NCI-H2171 treated with DMSO at 0.1 percent for 48 hours (cell line): ENCODE data around the gene TEAD3.

ENCODE experiments used
- DNase-seq: peaks from one replicate; lab custom pipeline; 2025; lab: John Stamatoyannopoulos, UW

The TEAD3 gene

DNA sequence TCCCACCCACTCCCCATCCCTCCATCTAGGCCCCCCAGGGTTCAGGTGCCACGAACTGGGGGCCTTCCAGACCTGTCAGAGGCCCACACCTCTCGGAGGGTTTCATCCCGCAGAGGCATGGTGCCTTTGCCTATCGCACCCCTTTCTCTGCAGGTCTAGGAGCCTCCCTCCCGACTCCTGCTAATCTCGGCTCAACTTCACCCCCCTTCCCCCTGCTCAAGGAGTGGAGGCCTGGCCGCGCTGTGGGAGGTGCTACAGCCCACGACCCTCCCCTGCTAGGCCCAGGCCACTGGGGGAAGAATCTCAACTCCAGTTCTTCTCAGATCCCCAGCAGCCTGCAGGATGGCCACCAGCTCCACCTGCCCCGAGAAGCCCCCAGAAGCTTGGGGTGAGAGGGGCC, 15.9 kb upstream of the TEAD3 start, which contains the start of gene TULP1:
Gene TULP1 (minus strand): TSS at position 157 of the 400 bp plus-strand sequence. CDS start 38 bp downstream, at position 119.
- no peak for DNase-seq

DNA sequence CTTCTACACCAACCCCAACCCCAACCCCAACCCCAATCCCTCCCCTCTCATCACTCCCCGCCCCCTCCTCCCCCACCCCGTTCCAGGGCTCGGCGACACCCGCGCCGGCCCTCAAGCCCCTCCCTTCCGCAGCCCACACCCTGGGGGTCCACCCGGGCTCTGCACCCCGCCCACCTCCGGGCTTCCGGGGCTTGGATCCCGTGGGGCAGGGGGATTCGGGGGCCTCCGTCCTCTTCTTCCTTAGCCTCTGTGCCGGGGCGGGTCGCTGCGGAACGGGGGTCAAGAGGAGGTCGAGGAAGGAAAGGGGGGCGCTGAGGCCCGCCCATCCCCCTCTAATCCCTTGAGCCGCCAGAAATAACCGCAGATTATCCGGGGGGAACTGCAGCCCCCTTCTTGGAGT, 15.1 kb upstream of the TEAD3 start:
- DNase-seq, result no peak

DNA sequence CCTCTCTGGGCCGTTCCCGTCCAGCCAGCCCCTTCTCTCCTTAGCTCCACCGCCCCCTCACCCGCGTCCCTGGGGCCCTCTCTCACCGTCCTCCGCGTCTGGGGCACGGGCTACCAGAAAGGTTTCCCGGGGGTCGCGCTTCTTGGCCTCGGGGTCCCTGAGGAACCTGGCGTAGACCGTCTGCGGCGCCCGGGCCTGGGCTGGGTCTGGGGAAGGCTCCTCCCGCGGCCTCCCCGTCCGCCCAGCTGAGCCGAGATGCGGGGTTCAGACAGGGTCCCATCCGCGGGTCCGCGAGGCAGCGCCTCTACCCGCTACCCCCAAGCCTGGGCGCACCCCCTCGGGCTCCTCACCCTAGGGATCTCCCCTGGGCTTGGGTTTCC, 14.7 kb upstream of the TEAD3 start:
- DNase-seq, result no peak

DNA sequence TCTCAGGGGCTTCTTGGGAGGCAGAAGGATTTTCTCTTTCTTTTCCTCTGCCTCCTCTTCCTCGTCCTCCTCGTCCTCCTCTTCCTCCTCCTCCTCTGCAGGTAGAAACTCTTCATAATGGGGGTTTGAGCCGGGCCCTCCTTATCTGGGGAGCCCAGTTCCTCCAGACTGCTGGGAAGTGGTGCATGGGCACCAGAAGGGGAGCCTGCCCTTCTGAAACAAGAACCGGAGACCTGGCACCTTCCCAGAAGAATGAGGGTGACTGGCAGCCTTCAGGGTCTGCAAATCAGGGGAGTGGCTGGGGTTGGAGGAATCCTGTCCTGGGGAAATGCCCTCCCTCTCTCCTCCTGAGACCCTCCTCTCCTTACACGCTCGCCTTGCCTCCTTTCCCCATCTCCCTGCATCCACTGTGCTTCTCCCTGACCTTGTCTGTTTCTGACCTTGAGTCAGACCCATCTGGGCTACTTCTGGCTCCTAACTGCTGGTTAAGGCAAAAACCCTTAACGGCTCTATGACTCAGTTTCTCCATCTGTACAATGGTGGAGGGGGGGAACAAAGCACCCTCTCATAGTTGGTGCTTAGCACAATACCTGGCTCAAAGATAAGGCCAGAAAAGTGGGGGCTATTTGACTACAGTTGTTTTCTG, 14.2 kb upstream of the TEAD3 start:
- no peak for DNase-seq

DNA sequence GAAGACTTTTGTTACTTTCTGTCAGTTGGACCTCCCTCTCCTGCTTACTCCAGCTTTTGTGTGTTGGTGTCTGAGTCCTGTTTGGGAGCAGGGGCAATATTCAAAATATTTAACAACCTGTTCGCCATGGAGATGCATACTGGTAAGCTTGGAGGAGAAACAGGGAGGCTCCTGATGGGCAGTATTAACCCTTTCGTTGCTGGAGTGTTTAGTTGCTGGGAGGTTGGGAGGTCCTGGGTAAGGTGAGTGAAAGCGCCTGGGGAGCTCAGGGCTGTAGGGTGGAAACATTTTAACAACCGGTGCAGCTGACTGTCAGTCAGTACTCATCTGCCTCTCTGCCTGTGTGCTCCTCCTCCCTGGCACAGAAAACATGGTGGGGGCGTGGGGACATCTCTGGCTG, 11.7 kb upstream of the TEAD3 start:
- no peak for DNase-seq

DNA sequence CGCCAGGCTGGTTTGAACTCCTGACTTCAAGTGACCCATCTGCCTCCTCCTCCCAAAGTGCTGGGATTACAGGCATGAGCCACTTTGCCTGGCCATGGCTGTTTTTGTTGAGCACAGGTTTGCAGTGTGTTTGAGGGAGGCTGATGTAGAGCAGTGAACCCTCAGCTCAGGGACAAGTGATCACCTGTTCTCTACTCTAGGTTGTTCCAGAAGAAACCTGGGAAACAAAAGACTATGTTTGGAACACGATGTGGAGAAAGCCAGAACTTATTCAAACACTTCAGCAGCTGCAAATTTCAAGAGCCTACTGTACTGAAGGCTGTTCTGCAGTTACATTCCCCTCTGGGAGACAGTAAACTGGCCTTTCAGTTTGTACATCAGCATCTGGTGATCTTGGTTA, 11.1 kb upstream of the TEAD3 start:
- no peak for DNase-seq

DNA sequence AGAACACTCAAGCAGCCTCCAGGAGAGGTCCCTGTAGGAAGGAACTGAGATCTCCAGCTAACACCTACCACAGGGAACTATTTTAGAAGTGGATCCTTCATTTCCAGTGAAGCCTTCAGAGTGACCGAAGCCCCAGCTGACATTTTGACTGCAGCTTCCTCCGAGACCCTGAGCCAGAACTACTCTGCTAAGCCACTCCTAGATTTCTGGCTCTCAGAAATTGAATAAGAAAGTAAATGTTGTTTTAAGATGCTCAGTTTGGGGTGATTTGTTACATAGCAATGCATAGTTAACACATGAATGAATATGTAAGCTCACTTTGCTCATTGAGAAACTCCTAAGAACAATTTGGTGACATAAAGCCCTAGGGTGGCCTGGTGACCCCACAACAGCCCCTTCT, 10.3 kb upstream of the TEAD3 start:
- DNase-seq, result no peak

DNA sequence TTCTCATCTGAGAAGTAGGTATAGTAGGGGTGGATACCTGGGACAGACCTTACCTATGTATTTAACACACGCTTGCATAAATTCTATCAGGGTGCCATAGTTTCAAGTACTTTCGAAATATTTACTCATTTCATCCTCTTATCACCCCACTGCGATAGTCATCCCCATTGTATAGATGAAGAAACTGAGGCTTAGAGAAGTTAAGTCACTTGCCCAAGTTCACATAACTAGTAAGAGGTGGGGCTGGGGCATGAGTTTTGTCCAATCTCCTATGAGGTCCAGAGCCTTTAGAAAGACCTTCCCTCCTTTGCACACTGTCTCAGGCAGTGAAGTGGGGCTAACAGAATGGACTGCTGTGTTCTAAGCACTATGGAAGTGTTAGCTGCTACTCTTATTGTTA, 9.7 kb upstream of the TEAD3 start:
- DNase-seq, result no peak

DNA sequence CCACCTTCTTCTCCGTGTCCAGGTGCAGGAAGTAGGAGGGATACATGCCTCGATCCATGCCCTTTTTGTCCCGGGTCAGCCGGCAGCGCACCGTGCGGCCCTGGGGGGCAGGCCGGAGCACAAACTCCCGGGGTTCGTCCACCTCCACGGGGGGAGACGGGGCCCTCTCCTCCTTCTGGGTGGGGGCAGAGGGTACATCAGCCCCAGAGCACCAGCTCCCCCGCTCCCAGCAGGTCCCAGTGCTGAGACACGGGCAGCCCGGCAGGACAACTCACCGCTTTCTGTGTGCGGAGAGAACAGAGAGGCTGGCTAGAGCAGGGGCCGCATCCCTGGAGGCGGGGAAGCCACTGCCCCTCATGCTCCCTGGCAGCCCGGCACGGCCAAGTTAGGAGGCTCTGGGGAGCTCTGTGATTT, 9.1 kb upstream of the TEAD3 start:
- no peak for DNase-seq

DNA sequence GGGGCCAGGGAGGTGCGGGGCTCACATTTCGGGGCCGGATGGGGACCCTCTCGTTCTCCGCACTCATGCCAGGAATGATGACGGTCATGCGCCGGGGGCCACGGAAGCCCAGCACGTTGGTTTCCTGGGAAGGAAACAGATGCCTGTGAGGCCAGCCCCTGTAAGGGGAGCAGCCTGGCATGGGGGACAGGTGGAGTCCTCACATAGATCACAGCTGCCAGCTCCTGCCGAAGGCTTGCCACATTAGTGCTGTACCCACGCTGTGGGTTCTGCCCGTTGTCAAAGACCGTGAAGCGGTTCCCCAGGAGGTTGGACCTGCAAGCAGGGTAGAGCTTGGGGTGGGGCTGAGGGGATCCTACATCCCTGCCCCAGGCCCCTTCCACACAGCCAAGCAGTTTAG, 6.7 kb upstream of the TEAD3 start:
- DNase-seq, result peak; percentile 57

DNA sequence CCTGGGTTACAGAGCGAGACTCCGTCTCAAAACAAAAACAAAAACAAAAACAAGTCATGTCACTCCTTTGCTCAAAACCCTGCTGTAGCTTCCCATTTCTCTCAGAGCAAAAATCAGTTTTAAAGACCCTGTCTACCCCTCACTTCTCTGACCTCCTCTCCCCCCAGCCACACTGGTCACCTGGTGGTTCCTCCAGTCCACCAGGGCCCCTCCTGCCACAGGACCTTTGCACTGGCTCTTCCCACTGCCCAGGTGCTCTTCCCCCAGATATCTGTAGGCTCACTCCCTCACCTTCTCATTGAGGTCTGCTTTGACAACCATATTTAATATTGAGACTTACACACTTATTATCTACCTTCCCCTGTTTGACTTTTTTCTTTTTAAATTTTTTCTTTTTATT, 4.9 kb upstream of the TEAD3 start:
- no peak for DNase-seq

DNA sequence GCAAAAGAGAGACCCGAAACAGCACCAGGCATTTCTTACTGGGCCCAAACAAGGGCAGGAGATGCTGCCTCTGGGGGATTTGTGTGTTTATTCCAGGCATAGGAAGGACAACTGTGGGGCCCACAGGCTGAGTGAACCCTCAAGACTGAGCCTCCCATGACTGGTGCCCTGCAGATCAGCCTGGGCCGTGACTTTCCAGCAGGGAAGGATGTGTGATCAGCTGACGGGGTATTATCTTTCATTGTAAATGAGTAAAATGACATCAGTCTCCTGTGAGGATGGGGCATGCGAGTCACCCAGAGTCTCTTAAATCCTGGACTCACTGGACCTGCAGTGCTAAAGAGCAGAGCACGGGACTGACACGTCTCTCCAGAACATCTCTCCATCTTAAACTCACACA, 3.9 kb upstream of the TEAD3 start:
- peak; percentile 72 for DNase-seq

DNA sequence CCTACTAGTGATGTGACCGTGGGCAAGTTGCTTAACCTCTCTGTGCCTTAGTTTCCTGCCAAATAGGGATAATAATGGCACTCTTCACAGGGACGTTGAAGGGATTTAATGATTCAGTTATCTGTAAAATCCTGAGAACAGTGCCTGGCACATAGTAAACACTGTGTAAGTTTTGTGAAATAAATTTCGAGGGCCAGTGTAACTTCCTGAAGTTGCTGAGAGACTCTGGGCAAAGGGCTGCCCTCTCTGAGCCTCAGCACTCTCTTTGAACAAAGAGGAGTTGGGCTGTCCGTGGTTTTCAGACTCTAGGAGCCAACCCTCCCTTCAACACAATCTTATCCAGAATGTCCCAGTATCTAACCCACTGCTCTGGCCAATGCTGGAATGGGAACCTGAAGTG, 2.5 kb upstream of the TEAD3 start:
- DNase-seq, result no peak

DNA sequence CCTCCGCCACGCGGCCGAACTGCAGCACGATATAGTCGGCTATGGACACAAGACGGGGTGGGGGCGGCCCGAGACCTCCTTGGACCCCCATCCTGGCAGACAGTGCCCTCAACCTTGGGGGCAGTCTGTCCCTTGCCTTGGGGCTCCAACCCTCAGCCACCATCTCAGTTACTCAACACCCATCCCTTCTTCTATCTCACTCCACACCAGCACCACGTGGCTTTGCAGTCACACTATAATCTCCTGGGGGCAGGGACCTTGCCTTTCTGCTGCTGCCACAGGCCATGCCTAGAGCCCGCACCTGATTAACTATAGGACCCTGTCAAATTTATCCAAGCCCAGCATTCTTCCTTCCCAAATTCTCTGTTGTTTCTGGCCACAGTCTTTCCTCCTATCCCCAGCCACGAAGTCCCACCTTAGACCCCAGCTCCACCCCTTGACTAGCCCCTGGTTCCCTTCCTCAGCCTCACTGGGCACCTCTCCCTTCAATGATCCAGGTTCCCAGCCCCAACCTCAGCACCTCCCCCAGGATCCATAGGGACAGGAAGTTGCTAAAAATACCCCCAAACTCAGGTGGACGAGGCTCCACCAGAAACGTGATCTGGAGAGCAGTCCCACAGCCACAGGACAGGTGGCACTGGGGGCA, 1.7 kb upstream of the TEAD3 start:
- no peak for DNase-seq

DNA sequence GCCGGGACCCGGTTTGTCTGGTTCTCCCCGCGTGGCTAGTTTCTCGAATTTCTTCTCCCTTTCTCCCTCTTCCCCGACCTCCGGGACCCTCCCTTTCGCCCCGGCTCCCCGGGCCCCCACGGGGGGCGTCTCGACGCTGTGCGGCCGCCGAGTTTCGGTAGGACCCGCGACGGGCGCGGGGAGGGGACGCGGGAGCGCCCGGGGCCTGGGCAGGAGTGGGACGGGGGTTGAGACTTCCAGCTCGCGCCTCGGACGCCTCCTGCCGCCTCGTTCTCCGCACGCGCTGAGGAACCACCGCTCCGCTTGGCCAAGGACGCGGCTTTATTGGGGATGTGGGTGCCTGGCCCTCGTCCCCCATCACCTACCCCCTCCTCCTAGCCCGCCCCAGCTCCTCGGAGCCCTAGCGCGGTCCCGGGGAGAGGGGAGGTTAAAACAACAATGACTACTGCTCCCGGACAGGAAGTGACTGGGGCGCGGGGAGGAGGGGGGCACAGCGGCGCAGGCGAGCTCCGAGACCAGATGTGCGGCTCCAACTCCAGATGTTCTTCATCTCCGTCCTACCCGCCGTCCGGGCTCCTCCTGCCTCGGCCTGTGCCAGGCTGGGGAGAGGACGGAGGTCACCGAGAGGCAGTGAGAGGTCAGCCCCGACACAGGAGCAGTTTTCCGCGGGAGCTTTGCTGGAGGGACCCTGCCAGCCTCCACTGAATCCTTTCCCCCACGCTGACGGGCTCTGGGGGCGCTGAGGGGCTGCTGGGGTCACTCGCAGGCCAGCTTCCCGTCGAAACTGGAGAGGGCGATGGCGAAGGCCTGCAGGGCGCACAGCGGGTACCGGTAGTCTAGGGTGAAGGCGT, 917 bp upstream of the TEAD3 start:
- DNase-seq, result peak; percentile 34

DNA sequence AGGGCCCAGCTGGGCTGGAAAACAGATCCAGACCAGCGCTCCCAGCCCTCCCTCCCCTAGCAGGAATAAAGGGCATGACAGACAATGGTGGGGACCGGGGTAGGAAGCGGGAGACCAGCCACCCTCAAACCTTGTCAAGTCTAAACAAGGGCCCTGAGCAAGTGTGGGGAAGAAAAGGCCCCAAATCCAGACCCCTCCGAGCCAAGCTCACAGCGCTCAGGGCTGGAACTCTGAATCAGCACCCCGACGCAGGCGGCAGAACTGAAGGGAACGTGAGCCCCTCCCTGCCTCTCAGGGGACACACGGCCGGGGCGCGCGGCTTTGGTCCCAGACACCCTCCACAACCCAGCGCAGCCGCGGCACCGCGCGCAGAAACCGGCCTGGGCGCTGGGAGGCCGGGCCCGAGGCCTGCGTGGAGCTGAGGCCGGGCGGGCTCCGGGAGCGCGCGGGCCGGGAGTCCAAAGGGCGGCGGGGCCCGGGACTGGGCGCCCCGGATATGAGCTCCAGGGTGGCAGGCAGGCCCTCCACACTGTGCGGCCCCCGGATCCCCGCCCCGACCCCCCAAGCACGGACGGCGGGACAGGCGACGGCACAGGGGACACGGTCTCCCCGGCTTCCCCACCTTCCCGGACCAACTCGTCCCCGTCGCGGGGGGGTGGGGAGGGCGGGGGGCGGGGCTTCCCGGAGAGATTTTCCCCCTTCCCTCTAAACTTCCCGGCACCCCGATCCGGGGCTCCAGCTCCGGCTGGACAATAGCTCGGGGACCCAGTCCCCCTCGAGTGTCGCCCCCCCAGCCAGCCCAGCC, 641 bp downstream of the TEAD3 start:
- no peak for DNase-seq

DNA sequence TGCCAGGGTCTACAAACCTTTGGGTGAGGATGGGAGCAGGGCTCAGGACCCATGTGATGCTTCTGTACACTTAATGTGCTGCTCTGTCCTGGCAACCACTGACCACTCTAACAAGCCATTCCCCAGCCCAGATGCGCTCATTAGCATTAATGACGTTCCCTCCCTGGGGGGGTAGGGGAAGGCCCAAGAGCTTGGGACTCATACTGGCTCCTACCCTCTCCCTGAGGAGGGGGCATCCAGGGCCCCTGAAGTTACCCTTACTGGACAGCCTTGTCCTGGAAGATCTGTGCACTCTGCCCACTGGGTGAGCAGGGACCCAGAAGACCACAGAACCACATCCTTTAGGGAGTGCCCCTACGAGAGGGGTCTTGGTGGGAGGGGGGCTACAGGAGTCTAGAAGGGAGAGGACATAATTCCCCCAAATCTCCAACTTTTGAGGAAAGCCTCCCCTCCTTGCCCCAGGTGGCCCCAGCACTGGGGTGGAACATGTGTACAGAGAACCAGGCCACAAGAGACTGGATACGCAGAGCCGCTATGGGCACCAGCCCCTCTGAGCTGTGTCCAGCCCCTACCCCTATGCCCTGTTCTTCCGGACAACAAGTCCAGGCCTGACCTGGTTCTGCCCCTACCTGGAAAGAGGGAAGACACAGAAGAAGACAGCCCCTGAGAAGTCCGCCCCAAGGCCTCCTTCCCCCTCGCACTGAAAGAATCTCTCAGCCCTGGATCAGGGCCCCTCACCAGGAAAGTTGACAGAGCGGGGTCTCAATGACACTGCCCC, 1.4 kb downstream of the TEAD3 start:
- DNase-seq, result no peak

DNA sequence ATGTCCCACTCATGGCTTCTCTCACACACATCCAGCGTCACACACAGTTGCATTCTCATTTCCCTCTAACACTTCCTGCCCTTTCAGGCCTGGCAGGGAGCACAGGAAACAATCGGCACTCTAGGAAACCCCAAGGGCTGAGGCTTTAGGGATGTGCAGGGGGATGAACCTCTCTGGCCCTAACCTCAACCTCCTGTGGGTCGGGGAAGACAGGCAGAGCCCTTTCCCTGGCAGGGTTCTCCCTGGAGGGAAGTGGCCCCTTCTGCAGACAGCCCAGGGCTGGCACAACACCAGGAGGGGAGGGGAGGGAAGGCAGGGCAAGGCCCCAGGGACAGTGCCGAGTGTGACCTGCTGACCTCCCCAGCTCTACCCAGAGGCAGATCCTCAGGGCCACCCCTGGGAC, 2.7 kb downstream of the TEAD3 start:
- DNase-seq, result no peak

DNA sequence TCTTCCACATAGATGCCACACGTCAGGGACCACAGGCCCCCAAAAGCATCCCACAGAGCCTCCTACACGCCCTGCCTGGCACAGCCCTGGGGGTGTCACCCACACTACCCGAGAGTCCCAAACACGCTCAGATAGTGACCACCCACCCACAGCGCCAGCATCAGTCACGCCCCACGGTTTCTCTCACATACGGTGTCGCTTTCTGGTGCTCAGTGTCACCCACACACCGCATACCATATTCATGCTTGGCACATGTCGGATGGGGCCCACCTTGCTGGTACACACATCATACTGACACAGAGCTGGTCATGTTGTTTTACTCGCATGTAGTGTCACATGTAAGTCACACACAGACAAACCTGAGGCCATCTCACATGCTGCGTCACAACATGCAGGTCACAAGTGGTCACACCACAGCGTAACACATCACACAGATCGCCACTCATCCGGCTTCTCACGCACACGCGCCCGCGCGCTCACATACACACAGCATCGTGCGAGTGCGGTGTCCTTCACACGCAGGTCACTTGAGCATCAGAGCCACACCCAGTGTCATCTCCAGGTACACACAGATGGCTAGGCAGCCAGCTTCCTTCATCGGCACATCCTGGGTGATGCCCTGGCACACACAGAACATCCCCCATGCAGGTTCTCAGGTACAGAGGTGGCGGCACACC, 3.4 kb downstream of the TEAD3 start:
- no peak for DNase-seq

DNA sequence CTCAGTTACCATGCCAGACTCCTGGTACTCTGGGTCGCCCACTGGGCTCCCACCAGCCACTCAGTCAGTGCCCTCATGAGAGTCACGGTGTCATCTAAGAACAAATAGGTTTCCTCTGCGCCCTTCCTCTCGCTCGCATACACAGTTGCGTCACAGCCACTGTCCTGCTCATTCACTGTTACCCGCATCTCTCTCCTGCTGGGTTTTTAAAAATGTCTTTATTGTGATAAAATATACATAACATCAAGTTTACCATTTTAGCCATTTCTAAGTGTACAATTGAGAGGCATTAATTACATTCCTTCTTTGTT, 4.0 kb downstream of the TEAD3 start:
- DNase-seq, result no peak
